Neuron (in vitro differentiated cells): ENCODE measurements around the gene GMDS.
"Not testable (repeated sequence)": the region's sequence is repeated elsewhere in the genome, so short reads cannot be mapped to it uniquely, and the experiment has no call there.

Source experiments
- H2AFZ ChIP-seq: one replicate; pipeline ENCODE4 v1.6.1; 2013; ENCODE audit warnings: low read depth, mild to moderate bottlenecking, inconsistent platforms, low read length, moderate library complexity
- H3K27me3 ChIP-seq: one replicate; pipeline ENCODE4 v1.6.1; 2013; ENCODE audit warnings: low read length; ENCODE audit not compliant: insufficient read depth
- H3K36me3 ChIP-seq: one replicate; pipeline ENCODE4 v1.6.1; 2013; ENCODE audit warnings: low read length; ENCODE audit not compliant: insufficient read depth
- H3K4me1 ChIP-seq: one replicate; pipeline ENCODE4 v1.6.1; 2013; ENCODE audit warnings: low read length; ENCODE audit not compliant: insufficient read depth
- H3K4me3 ChIP-seq: 2 replicates; pipeline ENCODE4 v1.5.1; 2013; ENCODE audit warnings: mild to moderate bottlenecking, low read length, moderate library complexity
- H3K9me3 ChIP-seq: one replicate; pipeline ENCODE4 v1.6.1; 2013; ENCODE audit warnings: low read length

Gene GMDS

DNA sequence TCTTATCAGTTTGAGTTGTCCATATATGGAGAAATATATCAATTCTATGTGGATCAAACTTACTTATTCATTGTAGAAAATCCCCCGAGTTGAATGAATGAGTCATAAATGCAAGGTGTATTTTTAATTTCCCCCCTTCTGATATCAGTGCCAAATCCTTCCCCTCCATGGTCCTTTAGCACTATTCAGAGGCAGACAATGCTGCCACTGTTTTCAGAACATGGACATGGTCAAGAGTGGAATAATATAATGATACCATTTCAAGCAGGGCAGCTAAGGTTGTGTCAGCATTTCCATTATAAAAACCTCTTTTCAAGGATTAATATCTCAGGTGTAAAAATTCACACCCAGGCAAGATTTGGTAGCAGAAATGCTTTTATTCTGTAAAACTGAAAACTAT, 391.6 kb downstream of the GMDS start:
- Histone ChIP-seq H3K9me3 (no peaks in the 10 kb centered on the region), H3K27me3 (no peaks in the 10 kb centered on the region), H2AFZ (no peak overlapping the region), H3K4me3 (no peak overlapping the region), H3K4me1 (peaks cover 9% of the 10 kb centered on the region), H3K36me3 (no peaks in the 10 kb centered on the region)

DNA sequence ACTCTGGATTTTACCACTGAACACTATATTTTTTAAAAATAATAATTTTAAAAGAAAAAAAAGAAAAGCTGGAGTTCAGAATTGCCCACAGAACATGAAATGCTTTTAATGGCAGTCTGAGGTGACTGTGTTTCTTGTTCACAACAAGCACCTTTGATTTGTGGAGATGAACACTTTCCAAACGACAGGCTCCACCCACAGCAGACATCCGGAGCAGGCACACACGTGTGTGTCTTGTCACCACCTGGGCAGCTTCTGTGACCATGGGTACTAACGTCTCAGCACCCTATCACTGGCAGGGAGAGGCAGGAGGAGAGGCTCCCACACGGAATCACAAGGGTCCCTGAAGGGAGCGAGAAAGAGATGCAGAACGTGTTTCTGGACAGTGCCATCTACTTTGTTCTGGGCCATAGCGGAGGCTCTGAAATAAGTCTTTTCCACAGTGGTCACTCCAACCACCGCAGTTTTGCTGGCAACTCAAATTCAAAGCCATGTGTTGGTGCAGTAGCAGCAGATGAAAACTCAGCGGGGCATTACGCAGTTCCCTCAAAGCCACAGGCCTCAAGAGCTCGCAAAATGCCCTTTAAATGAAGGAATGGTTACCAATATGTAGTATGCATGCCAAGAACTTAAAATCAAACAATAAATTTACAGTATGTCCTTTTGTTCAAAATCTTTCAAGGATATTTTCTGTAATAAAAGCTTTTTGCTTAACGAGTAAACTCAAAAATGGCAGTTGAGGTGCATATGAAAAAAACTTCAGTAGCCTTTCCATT, 393.5 kb downstream of the GMDS start:
- no peaks in the 10 kb centered on the region for H3K36me3 ChIP-seq
- no peaks in the 10 kb centered on the region for H3K9me3 ChIP-seq
- H3K4me3 ChIP-seq, result no peak overlapping the region
- H3K4me1 ChIP-seq, result peaks cover 9% of the 10 kb centered on the region
- no peak overlapping the region for H2AFZ ChIP-seq
- H3K27me3 ChIP-seq, result no peaks in the 10 kb centered on the region

DNA sequence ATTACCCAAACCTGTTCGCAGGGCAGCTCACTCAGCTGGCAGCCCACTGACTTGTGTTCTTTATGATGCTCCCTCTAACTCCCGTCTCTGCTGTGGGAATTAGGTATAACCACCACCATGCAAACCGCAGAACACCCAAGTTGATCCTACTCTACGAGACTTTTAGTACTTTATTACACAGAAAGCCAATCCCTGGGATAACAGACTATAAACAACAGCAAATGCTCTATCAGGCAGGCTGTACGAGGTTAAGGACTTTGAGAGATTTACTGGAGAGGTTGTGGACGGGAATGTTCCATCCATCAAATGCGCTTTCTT, 394.6 kb downstream of the GMDS start:
- Histone ChIP-seq H3K4me3 (no peak overlapping the region), H2AFZ (no peak overlapping the region), H3K9me3 (peaks cover under 1% of the 10 kb centered on the region), H3K27me3 (no peaks in the 10 kb centered on the region), H3K36me3 (no peaks in the 10 kb centered on the region), H3K4me1 (peaks cover 2% of the 10 kb centered on the region)

DNA sequence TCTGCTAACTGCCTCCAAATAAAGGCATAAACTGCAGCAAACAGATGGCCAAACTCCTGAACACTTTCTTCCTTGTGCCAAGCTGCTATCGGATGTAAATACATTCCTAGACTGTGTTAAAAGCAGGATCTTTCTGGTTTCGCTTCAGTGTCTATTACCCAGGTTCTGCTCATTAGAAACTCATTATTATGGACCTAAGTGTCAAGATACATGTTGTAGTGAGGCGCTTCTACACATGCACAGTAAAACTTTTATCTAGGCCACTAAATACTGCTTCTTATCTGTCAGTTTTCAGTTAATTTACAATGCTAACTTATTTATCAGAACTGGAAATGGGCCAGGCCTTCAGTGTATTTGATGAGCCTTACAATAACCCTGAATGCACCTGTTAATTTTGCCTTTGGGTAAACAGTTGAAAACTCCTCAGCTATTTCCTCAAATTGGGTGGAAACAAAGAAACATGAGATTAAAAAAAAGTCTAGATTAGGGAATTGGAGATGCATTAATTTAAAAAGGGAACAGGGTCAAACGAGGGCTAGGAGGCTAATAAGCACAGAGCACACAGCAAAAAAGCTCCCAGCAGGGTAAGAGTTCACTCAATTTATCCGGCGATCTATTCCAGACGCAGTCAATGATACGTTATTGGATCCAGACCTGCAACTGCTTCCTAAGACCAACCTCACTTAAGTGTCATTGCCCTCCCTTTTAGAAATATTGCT, 395.1 kb downstream of the GMDS start:
- Histone ChIP-seq H3K27me3 (no peaks in the 10 kb centered on the region), H2AFZ (no peak overlapping the region), H3K36me3 (no peaks in the 10 kb centered on the region), H3K4me3 (no peak overlapping the region), H3K4me1 (no peaks in the 10 kb centered on the region), H3K9me3 (peaks cover 3% of the 10 kb centered on the region)

DNA sequence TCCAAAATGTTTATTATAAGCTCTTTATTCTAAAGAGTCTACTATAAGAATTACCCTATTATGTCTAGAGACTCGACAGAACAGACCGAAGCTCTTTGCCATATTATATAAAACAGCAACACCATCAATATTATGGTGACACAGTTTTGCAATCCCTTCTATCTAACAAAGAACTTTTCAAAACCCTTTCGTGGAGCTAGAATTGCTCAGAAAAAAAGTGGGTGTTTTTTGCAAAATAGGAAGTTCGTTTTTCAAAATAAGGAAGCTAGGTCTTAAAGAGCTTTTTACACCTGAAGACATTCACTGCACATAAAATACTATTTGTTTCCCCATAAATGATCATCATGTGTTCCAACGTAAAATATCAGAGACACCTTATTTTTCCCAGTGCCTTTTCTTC, 395.7 kb downstream of the GMDS start:
- Histone ChIP-seq H3K27me3 (no peaks in the 10 kb centered on the region), H3K36me3 (no peaks in the 10 kb centered on the region), H3K4me1 (no peaks in the 10 kb centered on the region), H3K9me3 (peaks cover 3% of the 10 kb centered on the region), H2AFZ (no peak overlapping the region), H3K4me3 (no peak overlapping the region)

DNA sequence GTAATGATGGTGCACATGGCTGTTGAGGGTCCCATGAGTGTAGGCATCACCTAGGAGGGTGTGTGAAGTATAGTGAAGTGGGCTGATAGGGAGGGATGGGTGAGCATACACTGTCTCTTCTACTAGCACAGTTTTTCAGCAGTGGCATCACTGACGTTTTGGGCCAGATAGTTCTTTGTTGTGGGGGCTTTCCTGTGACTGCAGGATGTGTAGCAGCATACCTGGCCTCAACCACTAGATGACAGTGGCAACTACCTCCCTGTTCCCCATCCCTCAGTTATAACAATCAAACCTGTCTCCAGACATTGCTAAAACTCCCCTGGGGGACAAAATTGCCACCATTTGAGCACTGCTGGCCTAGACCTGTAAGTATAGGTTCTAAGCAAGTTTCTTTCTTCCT, 396.7 kb downstream of the GMDS start:
- Histone ChIP-seq H3K27me3 (no peaks in the 10 kb centered on the region), H3K9me3 (peaks cover 3% of the 10 kb centered on the region), H3K4me1 (no peaks in the 10 kb centered on the region), H3K4me3 (no peak overlapping the region), H2AFZ (no peak overlapping the region), H3K36me3 (no peaks in the 10 kb centered on the region)

DNA sequence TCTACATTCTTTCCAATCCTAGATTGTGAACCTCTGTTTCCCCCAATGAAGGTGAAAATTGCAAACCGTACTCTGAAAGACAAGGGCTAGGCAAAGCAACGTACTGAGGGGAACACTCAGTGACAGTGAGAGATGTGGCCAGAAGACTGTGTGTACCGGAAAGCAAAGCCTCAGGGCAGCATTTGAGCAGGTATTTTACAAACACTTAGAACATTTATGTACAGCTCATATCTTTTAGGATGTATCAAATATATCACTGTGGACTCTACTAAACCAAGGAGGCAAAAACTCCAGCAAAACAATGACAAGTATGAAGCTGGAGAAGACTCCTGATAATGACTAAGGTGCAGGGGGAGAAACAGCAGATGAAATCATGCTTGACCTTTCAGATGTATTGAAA, 398.8 kb downstream of the GMDS start:
- Histone ChIP-seq H3K36me3 (no peaks in the 10 kb centered on the region), H2AFZ (no peak overlapping the region), H3K27me3 (no peaks in the 10 kb centered on the region)

DNA sequence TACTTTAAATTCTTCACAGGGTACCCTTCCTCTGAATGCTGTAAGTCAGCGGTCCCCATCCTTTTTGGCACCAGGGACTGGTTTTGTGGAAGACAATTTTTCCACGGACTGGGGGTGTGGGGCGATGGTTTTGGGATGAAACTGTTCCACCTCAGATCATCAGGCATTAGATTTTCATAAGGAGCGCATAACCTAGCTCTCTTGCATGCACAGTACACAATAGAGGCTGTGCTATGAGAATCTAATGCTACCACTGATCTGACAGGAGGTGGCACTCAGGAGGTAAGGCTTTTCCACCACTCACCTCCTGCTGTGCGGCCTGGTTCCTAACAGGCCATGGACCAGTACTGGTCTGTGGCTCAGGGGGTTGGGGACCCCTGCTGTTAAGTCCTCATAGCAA, 399.9 kb downstream of the GMDS start:
- H3K27me3 ChIP-seq, H3K36me3 ChIP-seq, H3K9me3 ChIP-seq, H3K4me1 ChIP-seq, H2AFZ ChIP-seq, H3K4me3 ChIP-seq: not testable (repeated sequence)

More for the DNA sequence above, 398.8 kb downstream of the GMDS start:
- H3K4me1 ChIP-seq, result no peaks in the 10 kb centered on the region
- no peak overlapping the region for H3K4me3 ChIP-seq
- peaks cover 3% of the 10 kb centered on the region for H3K9me3 ChIP-seq

DNA sequence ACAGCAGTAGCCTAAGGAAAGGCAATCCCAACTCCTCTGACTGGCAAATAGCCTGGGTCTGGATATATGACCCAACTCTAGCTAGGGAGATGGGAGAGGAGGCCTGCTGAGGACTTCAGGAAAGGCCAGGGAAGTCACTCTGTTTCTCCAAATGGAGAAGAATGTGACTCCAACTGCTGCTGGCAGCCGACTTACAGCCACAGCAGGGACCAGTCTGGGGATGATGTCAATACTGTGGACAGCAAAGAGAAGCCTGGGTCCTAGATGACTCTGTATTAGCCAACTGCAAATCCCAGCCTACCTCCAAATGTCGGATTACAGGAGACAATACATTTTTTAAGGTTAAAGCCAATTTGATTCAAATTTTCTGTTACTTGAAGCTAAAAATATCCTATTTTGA, 403.1 kb downstream of the GMDS start:
- no peaks in the 10 kb centered on the region for H3K36me3 ChIP-seq
- H3K9me3 ChIP-seq, result peaks cover 3% of the 10 kb centered on the region
- H2AFZ ChIP-seq, result no peak overlapping the region
- no peaks in the 10 kb centered on the region for H3K27me3 ChIP-seq
- H3K4me3 ChIP-seq, result no peak overlapping the region
- peaks cover 14% of the 10 kb centered on the region for H3K4me1 ChIP-seq

DNA sequence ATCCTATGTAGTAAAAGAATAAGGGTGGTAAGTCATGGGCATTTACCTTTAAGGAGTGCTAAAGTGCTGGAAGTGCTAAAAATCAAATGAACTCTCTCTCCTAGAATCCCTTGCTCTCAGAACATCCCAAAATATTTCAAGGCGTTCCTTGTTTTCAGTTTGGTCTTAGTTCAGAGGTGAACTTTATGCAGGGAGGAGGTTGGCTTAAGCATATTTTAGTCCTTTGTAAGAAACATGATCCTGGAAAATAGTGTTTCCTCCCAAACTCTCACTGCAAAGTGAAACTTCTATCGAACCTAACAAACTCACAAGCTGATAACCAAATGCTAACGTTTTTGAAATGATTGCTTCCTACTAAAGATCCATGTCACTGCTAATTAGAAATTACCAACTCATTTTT, 404.3 kb downstream of the GMDS start:
- Histone ChIP-seq H3K4me3 (no peak overlapping the region), H3K9me3 (peaks cover 3% of the 10 kb centered on the region), H3K36me3 (no peaks in the 10 kb centered on the region), H3K27me3 (no peaks in the 10 kb centered on the region), H3K4me1 (peaks cover 16% of the 10 kb centered on the region), H2AFZ (no peak overlapping the region)

DNA sequence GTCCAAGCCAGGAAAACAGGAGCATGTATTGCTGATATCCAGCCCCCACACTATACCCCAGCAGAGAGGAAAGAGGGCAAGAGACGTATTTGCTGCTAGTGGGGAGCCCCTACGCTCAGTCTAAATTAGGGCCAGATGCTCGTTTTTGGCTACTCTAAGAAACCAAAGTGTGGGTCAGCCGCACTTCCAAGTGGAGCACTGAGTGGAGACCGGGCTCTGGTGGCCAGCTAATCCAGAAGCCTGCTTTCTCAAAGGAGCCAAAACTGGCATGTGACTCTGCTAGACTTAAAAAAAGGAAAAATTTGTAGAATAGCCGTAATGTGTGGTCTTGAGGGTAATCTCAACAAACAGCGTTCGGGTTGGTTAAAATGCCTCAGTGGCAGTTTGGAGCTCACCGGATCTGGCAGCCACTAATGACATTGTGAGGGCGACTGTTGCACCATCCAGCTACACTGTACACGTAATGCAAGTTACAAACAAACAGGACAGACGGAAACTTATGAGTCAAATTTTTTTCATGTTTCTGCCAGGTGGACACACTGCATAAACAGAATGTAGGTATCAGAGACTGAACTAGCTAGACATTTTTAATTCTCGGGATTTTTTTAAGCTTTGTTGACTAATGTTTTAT, 404.8 kb downstream of the GMDS start:
- Histone ChIP-seq H3K9me3 (peaks cover under 1% of the 10 kb centered on the region), H3K4me1 (peaks cover 16% of the 10 kb centered on the region), H2AFZ (no peak overlapping the region), H3K36me3 (no peaks in the 10 kb centered on the region), H3K27me3 (no peaks in the 10 kb centered on the region), H3K4me3 (no peak overlapping the region)

DNA sequence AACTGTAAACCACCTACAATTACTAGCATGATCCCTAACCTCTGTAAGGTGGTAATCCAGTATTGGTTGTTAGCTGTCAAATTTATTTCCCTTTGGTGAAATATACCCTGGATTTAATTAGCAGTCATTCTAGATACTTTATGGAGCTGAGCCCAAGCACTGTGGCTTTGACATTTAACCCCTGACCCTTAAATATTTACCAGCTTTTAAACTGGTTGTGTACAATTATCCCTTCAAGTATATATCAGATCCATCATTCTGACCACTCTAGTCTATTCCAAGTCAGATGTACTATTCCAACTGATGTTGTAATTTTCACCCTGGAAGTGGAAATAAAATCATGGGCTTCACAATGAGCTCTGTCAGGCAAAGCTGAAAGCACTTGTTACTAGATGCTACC, 406.0 kb downstream of the GMDS start:
- Histone ChIP-seq H3K4me3 (no peak overlapping the region), H3K36me3 (no peaks in the 10 kb centered on the region), H3K9me3 (no peaks in the 10 kb centered on the region), H2AFZ (no peak overlapping the region), H3K27me3 (no peaks in the 10 kb centered on the region), H3K4me1 (peaks cover 16% of the 10 kb centered on the region)

DNA sequence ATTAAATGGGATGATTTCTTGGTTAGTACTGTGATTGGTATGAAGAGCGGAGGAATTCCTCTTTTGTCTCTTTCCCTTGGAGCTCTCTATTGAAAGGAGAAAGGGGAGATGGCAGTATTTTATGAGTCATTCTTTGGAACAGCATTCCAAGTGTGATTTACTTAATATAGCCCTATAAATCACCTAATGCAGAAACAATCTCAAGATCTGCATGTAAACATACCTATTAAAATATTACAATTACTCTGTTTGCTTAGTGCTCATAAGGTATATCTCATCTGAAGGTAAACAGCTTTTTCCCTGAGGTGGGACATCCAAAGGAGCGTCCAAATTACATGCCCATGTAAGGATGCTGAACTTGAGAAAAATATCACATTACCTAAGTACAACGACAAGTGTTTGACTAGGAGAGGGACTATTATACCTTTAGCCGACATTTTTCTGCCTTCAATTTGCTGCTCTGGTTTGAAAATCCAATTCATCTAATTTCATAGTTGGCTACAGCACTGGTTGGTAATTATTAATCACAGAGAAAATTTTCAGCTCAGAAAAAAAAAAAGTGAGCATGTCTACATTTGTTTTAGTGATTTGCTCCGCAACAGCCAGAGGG, 406.7 kb downstream of the GMDS start:
- Histone ChIP-seq H3K9me3 (no peaks in the 10 kb centered on the region), H3K27me3 (no peaks in the 10 kb centered on the region), H3K36me3 (no peaks in the 10 kb centered on the region), H2AFZ (no peak overlapping the region), H3K4me3 (no peak overlapping the region), H3K4me1 (peaks cover 19% of the 10 kb centered on the region)
